ENCODE measurements around the gene PRR35. TPM values are rescaled to one million over a fixed set of nuclear protein-coding genes. Genes with fewer than 3 reads are reported as not detected.

PRR35 gene
- total and polyA plus RNA-seq, 8 donors: not detected

DNA sequence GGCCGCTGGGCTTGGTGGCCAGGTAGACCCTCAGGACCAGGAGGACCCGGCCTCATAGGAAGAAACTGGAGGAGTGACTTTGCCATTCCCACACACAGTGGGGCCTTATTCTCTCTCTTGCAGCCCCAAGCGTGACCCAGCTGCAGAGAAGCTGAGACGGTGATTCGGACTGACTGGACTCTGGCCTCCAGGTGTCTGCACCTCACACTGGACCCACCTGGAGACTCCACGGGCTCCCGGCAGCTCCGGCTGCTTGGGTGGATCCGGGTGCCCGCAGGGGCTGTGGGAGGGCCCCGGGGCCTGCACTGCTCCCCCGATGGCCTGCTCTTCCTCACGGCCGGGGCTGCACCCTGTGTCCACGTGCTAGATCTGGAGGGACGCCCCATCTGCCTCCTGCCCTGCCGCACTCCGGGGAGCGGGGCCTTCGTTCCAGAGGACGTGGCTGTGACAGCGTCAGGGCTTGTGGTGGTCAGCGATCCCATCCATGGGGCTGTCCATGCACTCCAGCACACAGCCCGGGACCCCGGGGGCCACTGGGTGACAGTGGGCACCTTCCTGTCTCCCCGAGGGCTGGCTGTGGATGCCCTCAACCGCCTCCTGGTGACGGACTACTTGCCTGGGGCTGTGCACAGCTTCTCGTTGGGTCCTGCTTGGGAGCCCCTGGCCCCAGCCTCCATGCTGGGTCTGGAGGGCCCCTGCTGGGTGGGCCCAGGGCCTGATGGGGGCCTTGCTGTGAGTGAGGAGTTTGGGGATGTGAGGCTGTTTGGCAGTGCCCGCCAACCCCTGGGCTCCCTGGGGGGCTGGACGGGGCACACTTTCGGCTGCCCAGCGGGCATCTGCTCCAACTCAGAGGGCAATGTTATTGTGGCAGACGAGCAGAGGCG is 7.4 kb downstream of the PRR35 start:
- no peak for TF ChIP-seq EP300 (IDR thresholded peaks at IDR 0.05)
- TF ChIP-seq, protein P1, sequence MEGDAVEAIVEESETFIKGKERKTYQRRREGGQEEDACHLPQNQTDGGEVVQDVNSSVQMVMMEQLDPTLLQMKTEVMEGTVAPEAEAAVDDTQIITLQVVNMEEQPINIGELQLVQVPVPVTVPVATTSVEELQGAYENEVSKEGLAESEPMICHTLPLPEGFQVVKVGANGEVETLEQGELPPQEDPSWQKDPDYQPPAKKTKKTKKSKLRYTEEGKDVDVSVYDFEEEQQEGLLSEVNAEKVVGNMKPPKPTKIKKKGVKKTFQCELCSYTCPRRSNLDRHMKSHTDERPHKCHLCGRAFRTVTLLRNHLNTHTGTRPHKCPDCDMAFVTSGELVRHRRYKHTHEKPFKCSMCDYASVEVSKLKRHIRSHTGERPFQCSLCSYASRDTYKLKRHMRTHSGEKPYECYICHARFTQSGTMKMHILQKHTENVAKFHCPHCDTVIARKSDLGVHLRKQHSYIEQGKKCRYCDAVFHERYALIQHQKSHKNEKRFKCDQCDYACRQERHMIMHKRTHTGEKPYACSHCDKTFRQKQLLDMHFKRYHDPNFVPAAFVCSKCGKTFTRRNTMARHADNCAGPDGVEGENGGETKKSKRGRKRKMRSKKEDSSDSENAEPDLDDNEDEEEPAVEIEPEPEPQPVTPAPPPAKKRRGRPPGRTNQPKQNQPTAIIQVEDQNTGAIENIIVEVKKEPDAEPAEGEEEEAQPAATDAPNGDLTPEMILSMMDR (IDR thresholded peaks at IDR 0.05): no peak
- TF ChIP-seq POLR2AphosphoS5 (IDR thresholded peaks at IDR 0.05): no peak
- TF ChIP-seq POLR2A (IDR thresholded peaks at IDR 0.05): no peak
- intact Hi-C loops (cut with DNase I; ENCODE audit: low total_unique reads): no loop called here
- WGBS, 5 donors: 88 to 96% (median 93%) methylated on average over 9 to 35 of the region's 35 CpGs
- Histone ChIP-seq H3K4me3 (peak overlapping the region; percentile 23 to 31 (median 28)), H3K27me3 (peaks cover 0 to 20% (median 0%) of the 10 kb centered on the region in 3 donors), H3K4me1 (peaks cover 44 to 62% (median 57%) of the 10 kb centered on the region in 4 donors), H3K27ac (peak overlapping the region in 3 of 5 donors; percentile 29 to 82 (median 47)), H3K9me3 (no peaks in the 10 kb centered on the region), H3K36me3 (peaks cover 0 to 7% (median 3%) of the 10 kb centered on the region in 4 donors)
- no peak for DNase-seq

- Histone ChIP-seq H3K4me3 (peak overlapping the region; percentile 91 to 99 (median 94)), H3K27ac (peak overlapping the region in 4 of 5 donors; percentile 66 to 84 (median 83)), H3K36me3 (peaks cover 0 to 10% (median 4%) of the 10 kb centered on the region in 4 donors), H3K27me3 (peaks cover 0 to 11% (median 0%) of the 10 kb centered on the region in 3 donors), H3K4me1 (peaks cover 44 to 71% (median 57%) of the 10 kb centered on the region in 4 donors), H3K9me3 (no peaks in the 10 kb centered on the region)
- intact Hi-C loops (cut with DNase I; ENCODE audit: low total_unique reads): no loop called here
- peak in 1 of 2 donors; percentile 52 for DNase-seq
- TF ChIP-seq POLR2AphosphoS5 (IDR thresholded peaks at IDR 0.05) (no peak), EP300 (IDR thresholded peaks at IDR 0.05) (no peak), POLR2A (IDR thresholded peaks at IDR 0.05) (no peak)
- TF ChIP-seq, protein P1 (IDR thresholded peaks at IDR 0.05): no peak
- WGBS, 5 donors: 42 to 67% (median 47%) methylated on average over 4 to 11 of the region's 11 CpGs
These were observed 8.4 kb downstream of the PRR35 start for GRCh38 chr16:568401-569258.

GRCh38 chr16:569445-570254 is 9.5 kb downstream of the PRR35 start, which contains the start of gene PIGQ:
TSS of gene PIGQ (plus strand) at chr16:569968. CDS start at chr16:574075, 4,107 bp downstream.
- Histone ChIP-seq H3K27ac (peak within 1 kb of the TSS; percentile 66 to 84 (median 82)), H3K9me3 (no peaks in the 10 kb centered on the region), H3K4me1 (peaks cover 44 to 79% (median 57%) of the 10 kb centered on the region in 4 donors), H3K4me3 (peak within 1 kb of the TSS; percentile 91 to 99 (median 94)), H3K27me3 (peaks cover 0 to 1% (median 0%) of the 10 kb centered on the region in 3 donors), H3K36me3 (peaks cover 4 to 20% (median 14%) of the 10 kb centered on the region in 4 donors)
- WGBS, 5 donors: 2 to 4% (median 3%) methylated on average over 14 to 87 of the region's 87 CpGs
- intact Hi-C loops (cut with DNase I; ENCODE audit: low total_unique reads): loop anchor here (10.0 kb wide), 1 partner anchor 85 kb away; no protein-coding TSS in a partner anchor
- peak; percentile 64 to 85 for DNase-seq
- TF ChIP-seq POLR2A (IDR thresholded peaks at IDR 0.05): no peak
- no peak for TF ChIP-seq EP300 (IDR thresholded peaks at IDR 0.05)
- TF ChIP-seq POLR2AphosphoS5 (IDR thresholded peaks at IDR 0.05): no peak
- TF ChIP-seq, protein P1 (IDR thresholded peaks at IDR 0.05): no peak

Measured in stomach (tissue), 9 donors.